NCI-H2196 (cell line): ENCODE measurements around the gene WIPF3.
A peak's percentile ranks its signal among the peaks of the same experiment; 100 is the strongest.

Experiments used
- DNase-seq: peaks from one replicate; lab custom pipeline; 2025; ENCODE audit not compliant: unreplicated experiment; lab: John Stamatoyannopoulos, UW

The WIPF3 gene

DNA sequence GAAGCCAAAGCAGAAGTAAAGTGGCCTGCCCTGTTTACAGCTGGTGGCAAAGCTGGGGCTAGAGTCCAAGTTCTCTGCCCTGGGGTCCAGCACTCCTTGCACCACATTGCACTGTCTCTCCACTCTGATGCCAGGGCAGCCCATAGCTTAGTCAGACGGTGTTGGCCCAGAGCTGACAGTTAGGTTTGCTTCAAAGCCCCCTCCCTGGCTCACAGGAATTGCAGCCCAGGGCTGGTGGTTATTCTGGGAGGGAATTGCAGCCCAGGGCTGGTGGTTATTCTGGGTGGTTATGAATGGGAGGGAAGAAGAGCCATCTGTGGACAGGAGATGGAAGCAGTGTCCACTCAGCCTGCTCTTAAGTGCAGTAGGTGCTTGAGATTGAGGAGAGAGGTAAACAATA lies 94.4 kb downstream of the WIPF3 start:
- DNase-seq: no peak

GRCh38 chr7:29906200-29907022 lies 100.1 kb downstream of the WIPF3 start:
- DNase-seq: no peak

- DNase-seq: no peak
Observed at GRCh38 chr7:29914180-29914579, 107.9 kb downstream of the WIPF3 start.

DNA sequence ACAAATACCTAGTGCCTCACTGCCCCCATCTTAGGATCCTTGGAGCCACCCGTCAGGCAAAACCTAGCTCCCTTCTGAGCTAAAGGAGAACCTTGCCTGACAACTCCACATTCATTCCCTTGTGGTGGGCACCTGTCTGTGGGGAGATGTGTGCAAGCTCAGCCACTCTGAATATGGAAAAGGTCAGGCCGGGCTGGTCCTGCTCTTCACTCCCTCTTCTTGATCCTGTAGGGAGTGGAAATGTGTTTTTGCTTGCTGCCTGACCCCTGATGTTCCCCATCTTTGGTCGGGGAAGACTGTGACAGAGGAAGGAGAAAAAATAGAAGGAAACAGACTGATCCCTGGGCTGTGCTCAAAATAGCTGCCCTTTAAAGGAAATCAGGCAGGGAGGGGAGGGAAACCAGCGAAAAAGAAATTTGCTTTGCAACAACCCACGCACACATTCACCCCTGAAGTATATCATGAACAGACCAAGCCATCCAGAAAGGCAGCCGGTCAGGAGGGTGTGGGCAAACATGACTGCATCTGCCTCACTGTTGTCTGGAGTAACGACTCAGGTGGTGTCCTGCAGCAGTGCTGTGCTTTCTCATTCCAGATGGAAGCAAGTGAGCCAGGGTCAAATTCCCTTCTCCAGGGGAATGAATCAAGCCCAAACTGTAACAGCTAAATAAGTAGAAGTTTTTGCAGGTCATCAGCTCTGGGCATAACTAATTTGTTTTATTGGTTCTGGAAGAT lies 109.3 kb downstream of the WIPF3 start:
- DNase-seq: no peak

DNA sequence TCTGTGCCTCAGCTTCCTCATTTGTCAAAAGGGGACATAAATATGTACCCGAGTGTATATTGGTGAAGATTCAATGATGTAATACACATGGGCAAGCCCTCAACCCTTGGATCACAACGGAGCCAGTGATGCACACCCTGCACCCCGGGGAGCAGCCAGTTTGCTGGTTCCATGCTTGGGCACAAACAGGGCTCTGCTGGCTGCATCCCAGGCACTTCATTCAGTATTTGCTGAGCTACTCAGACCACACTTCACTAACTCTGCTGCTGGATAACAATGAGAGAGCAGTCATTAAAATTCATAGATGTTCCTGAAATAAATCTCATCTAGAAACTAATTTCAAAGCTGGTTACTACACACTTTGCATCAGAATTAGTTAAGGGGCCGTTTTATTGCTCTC lies 111.3 kb downstream of the WIPF3 start:
- DNase-seq: no peak

GRCh38 chr7:29918850-29919249 lies 112.5 kb downstream of the WIPF3 start:
- DNase-seq: no peak

- no peak for DNase-seq
Observed at GRCh38 chr7:29919790-29920189, 113.5 kb downstream of the WIPF3 start.

DNA sequence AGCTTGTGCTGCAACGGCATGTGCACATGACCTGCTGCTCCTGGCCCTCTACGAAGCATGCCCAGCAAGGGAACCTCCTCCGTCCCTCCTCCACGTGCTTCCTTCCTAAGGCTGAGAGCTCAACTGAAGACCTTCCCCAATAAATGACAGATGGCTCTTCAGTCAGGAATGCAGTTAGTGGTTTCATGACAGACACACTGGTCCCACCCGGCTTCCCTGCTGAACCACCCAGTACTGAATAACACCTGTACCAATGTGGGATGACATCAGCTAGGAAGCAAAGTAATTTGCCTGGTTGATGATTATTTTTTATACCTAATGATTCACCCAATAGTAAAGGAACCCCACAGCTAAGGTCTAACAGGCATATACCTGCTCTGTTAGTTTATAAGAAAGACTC lies 114.2 kb downstream of the WIPF3 start:
- DNase-seq: no peak

DNA sequence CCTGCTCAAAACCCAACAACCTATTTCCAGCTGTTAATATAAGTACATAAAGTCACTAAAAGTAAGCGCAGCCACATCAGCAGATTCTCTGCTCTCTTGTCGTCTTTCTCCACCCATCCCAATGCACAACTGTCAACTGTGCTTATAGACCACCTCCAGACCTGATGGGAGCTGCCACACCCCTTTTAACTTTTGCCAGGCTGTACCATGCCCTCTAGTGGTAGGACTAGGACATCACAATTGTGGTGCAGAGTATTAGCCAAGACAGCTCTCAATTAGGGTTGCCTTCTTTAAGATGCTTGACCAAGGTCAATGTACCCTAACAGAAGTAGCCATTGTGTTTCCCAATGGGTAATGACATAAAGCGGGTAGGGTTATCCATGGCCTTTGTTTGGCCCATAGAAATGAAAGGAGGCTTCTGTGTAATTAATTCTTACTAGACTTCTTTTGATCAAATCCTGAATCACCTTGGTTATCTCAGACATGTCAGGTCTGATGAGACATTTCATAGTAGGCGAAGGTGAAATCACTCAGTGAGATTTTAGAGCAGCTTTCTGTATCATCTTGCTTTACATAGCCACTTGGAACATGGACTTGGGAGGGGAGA lies 115.2 kb downstream of the WIPF3 start:
- DNase-seq: peak; percentile 43

DNA sequence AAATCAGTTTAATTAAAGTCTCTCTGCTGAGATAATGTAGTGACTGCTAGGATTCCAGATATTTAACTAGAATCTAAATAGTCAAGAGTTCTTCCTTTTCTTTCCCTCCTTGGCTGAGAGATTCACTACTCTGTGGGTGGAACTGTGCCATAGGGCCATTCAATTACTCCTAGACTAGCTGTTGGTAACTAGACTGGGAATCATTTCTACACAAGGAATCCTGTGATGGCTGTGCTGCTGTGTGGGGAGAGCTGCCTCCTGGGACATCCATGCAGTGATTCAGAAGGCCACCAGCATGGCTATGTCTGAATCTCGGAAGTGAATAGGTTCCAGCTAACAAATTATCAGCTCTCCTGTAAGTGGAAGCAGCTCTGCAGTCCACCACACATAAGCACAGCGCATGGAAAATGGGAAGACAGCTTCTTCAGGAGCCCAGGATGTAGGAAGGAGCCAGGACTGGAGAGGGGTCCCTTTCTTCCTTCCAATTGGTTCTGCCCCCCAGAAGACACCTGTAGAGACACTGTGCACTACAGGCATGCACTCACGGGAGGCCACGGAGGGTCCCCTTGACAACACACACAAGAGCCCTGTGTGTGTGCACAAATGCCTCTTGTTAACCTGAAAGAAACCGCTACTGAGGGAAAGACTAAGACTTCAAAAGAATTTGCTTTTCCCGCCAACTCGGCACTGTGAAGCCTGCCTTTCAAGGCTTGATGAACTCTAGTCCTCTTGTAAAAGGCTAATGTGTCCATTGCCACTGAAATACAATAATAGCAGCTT lies 116.8 kb downstream of the WIPF3 start:
- no peak for DNase-seq

DNA sequence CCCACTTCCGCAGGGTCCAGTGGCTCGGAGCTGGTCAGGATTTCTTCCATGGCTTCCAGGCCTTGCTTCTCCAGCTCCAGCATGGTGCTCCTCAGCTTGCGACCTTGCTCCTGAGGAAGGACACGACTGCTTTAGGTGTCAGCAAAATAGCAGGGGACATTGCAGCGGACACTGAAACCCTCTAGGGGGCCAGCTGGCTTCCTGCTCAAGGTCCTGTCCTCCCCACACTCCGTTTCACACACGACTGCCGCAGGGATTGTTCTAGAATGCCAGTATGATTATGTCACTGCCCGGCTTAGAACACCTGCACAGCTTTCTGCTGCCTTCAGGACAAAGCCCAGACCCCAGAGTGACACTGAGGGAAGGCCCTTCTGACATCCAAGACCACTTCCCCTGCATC lies 117.7 kb downstream of the WIPF3 start:
- DNase-seq: no peak

DNA sequence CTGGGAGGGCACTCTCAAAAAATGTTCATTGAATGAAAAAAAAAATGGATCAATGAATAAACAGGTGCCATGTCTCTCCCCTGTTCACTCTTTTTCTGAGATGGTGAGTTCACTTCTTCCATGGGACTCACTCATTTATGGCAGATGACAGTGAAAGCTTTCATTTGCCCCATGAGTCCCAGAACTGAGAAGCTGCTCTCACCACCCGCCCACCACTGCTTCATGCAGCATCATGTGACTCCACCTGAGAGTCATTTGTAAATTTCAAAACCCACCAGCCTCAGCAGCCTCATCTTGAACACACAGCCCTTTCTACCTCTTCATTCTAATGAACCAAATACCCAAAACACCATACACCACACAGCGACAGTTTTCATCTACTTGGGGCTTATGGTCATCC lies 118.4 kb downstream of the WIPF3 start:
- no peak for DNase-seq

GRCh38 chr7:29926216-29926615 lies 119.9 kb downstream of the WIPF3 start:
- DNase-seq: no peak

- no peak for DNase-seq
Observed at GRCh38 chr7:29926741-29927140, 120.4 kb downstream of the WIPF3 start.

GRCh38 chr7:29929018-29929807 lies 122.9 kb downstream of the WIPF3 start:
- DNase-seq: no peak

GRCh38 chr7:29935111-29935510 lies 128.8 kb downstream of the WIPF3 start:
- DNase-seq: no peak

GRCh38 chr7:29937132-29937531 lies 130.8 kb downstream of the WIPF3 start:
- no peak for DNase-seq

DNA sequence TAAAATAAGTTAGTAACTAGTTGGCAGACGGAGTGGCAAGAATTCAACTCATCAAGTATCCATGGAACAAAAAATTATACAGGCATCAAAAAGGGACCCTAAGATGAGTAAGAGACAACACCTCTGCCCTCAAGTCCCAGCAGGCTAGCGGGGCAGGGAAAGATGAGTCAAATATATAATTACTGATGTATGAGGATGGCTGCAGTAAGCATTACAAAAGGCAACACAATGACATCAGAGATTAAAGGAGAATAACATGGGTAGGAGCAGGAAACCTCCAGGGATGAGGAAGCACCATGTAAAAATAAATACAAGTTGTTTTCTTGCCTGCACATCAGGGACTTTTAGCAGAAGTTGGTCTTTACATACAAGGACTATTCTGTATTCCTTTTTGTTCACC lies 133.9 kb downstream of the WIPF3 start:
- DNase-seq: no peak

GRCh38 chr7:29945259-29945809 lies 139.0 kb downstream of the WIPF3 start:
- no peak for DNase-seq
